Stimulated activated CD8-positive, alpha-beta memory T cell treated with anti-CD3 and anti-CD28 coated beads, Interleukin-15, amount 100 ng/mL, for 1 hour (primary cell): ENCODE measurements around the gene SNAPC2.
"Not testable (repeated sequence)": the region's sequence is repeated elsewhere in the genome, so short reads cannot be mapped to it uniquely, and the experiment has no call there.

Experiments used
- DNase-seq: peaks from one replicate; pipeline ENCODE4 v3.0.0-alpha.2; 2020; ENCODE audit warnings: low read depth

SNAPC2 gene

DNA sequence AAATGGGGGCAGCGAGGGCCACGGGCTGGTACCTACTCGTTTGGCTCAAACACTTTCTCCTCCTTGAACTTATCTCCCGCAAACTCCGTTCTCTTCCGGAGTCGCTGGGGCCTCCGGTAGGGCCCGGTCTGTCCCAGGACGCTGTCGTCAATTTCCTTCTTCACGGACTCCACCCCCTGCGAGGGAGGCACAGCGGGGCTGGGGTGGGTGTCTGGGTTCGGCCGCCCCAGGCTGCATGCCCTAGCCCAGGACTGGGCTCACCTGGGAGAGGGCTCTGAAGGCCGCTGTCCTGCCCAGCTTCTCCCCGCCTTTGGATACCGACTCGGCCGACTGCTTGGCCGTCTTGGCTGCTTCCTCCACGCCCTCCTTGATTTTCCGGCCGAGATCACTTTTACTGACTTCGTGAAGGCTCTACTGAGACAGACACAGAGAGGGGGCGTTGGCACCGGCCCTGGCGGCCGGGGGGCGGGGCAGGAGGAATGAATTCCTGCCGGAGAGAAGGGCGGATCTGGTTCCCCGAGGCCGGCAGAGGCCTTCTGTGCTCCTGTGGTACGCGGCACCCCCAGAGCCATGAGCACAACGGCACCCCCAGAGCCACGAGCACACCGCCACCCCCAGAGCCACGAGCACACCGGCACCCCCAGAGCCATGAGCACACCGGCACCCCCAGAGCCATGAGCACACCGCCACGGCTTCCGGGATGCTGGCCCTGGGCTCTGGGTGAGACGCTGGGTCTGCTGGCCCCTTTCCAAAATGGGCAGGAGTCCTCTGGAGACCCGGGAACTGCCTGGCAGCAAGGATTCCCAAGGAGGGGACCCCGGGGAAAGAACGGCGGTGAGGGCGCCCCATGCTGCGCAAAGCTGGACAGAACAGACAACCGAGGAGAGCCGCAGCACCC lies 13.9 kb downstream of the SNAPC2 start:
- no peak for DNase-seq

- DNase-seq: no peak
Measured at GRCh38 chr19:7934766-7935165, 14.6 kb downstream of the SNAPC2 start.

DNA sequence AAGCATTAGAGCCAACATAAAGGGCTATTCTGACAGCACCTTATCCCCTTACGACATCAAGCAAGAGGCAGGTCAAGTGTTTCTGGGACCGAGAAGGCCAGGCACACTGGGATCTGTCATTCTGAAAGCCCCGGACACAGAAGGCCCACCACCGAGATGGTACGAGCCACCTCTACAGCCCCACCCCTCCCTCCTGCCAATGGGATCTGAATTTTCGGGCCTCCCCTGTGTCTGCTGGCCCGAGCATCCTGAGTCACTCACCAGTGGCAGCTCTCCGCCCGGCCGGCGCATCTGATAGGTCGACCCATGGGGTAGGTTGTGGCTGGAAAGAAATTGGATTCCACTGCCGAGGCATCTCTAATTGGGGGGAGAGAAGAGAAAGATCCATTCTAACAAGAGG lies 20.7 kb downstream of the SNAPC2 start:
- no peak for DNase-seq

GRCh38 chr19:7941895-7942596 lies 21.9 kb downstream of the SNAPC2 start:
- DNase-seq: no peak

- DNase-seq: no peak
Measured at GRCh38 chr19:7942981-7943443, 22.9 kb downstream of the SNAPC2 start.

- peak; percentile 96 for DNase-seq
Measured at GRCh38 chr19:7943444-7944176, 23.5 kb downstream of the SNAPC2 start, which contains the start of gene TIMM44. TSS of gene TIMM44 (minus strand) at chr19:7943666. CDS start at chr19:7943651, 15 bp downstream.

DNA sequence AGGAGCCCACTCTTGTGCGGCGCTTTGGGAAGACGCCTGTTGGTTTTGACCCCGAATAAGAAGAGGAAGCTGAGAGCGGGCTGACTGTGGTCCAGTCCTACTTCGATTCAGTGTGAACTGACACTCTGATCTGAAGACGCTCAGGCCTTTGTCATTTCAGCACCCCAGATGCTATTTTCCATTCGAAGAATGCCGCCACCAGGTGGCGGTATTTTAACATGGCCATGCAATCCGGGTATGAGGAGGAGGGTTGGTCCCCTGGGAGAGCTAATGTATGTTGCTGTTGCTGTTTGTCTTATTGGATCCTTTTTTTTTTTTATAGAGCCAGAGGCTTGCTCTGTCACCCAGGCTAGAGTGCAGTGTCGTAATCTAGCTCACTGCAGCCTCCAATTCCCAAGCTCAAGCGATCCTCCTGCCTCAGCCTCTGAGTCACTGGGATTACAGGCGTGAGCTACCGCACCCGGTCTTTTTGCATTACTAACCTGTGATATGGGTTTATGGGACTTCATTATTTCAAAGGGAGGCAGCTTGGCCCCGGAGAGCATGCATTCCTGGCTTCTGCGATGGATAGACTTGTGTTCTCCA lies 24.1 kb downstream of the SNAPC2 start:
- DNase-seq: peak; percentile 74

DNA sequence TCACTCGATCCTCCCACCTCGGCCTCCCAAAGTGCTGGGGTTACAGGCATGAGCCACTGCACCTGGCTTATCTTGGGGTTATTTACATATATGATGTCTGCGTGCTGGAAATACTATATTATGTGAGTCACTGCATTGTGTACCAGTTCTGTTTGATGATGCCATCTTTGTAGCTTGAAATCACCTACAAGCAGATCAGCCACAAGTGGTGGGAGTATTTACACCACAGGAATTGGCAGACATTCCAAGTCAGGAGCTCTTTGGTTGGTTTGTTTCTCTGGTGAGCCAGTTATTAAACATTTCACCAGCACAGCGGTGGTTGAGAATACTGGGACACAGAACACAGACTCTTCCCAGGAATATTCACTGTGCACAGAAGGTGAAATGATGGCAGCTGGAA lies 27.8 kb downstream of the SNAPC2 start:
- DNase-seq: no peak

- no peak for DNase-seq
Measured at GRCh38 chr19:7953060-7953459, 32.9 kb downstream of the SNAPC2 start.

- no peak for DNase-seq
Measured at GRCh38 chr19:7953576-7953975, 33.4 kb downstream of the SNAPC2 start.

GRCh38 chr19:7955696-7956095 lies 35.6 kb downstream of the SNAPC2 start:
- no peak for DNase-seq

- DNase-seq: no peak
Measured at GRCh38 chr19:7959211-7959610, 39.1 kb downstream of the SNAPC2 start.

DNA sequence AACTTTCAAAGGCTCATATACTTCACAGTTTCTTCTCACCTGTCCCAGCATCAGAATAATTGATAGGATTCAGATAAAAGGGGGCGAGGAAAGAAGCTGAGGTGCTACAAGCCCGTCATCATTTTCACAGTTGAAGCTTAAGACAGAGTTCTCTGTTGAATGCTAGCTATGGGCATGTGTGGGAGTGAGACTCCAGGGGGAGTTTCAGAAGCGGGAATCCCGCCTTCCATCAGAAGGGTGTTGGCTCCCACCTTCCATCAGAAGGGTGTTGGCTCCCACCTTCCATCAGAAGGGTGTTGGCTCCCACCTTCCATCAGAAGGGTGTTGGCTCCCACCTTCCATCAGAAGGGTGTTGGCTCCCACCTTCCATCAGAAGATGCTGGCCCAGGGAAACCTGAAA lies 40.9 kb downstream of the SNAPC2 start:
- DNase-seq: not testable (repeated sequence)

- DNase-seq: no peak
Measured at GRCh38 chr19:7961920-7962626, 41.9 kb downstream of the SNAPC2 start.

DNA sequence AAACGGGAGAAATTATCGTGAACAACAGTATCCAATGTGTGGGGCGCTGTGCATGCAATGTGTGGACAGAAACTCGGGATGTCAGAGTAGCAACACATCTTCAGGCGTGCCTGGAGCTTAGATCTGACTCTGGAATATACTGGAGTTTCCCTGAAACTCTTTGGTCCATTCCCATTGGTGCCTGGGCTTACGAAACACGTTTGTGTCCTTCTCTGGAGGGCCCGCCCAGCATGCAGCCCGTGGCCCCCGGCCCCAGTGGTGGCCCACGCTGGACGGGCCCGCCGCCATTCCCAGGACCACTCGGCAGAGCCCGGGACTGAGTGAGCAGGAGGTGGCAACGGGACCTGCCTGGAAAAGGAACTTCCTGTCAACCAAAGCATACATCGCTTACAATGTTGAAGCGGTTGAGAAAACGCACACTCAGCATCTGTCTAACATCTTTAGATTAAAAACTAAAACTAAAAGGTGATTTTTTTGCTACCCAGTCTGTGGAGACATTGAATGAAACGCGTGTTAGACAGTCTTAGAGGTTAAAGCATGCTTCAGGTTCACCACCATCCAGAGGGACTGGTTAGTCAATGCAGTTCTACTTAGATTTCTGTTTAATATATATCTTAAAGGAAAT lies 42.6 kb downstream of the SNAPC2 start:
- DNase-seq: no peak

DNA sequence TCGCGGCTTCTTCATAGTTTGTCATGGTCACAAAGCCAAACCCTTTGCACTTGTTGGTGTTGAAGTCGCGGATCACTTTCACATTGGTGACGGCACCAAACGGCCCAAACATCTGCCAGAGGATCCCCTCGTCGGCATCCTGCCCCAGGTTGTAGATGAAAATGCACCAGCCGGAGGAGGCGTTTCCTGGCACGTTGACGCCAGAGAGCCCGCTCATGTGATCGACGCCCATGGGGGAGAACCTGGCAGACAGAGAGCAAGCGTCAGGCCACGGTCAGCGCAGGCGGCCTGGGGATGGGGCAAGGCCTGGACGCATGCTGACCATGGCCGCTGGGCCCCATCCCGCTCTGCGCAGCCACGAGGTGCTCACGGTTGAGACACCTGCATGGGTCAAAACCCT lies 43.4 kb downstream of the SNAPC2 start:
- DNase-seq: no peak

DNA sequence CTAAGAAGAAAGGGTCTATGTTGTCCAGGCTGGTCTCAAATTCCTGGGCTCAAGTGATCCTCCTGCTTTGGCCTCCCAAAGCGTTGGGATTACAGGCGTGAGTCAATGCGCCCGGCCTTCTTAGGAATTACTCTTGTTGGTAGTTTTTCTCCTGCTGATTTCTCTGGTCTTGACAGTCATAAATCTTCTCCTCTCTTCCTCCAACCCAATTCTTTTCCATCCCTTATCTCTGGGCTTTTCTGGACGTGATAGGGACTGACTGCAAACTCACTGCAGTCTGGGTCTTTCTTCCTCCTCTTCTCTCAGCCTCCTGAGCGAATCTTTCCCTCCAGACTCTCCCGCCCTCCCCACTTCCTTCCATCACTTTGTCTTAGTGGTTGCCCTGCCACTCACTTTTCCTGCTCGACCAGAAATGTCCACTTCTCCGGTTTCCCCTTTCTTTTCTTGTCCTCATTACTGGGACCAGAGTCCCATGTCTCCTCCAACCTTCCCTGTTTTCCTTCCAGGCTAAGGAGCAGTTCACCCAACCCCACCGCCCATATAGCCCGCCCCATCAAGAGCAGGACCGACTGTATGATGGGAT lies 45.2 kb downstream of the SNAPC2 start:
- DNase-seq: no peak

- DNase-seq: no peak
Measured at GRCh38 chr19:7965921-7966665, 46.0 kb downstream of the SNAPC2 start.

DNA sequence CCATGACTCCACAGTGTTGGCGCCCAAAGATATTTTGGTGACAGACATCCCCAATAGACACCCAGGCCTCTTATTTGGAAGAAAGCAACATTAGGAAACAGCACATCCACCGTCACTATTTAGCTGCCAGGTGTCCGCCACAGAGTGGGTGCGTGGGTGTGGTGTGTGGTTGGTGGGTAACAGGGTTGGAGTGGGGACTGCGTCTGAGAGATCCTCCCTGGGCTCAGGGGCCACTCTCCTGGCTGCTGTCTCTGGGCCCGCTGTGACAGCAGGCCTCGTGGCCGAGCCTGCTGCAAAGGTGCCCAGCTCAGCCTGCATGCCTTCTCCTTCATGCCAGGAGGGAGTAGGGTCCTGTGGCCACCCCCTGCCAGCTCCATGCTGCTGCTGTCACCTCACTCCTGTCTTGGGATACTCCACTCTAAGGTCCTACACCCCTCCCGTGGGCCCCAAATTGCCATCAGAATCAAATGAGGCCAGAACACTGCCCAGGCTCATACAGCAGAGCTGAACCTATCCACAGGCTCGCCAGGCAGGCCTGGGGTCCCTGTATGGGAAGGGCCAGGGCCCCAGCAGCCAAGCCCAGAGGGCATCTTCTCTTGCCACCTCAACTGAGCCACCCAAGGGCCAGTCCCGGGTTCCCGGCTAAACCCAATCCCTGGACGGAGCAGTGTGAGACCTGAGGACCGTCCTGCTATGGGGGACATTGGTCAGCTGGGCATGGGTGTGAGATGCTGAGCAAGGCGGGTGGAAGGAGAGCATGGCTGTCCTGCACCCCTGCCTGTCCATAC lies 48.1 kb downstream of the SNAPC2 start:
- DNase-seq: no peak
